Adipose tissue (tissue), 3 donors: ENCODE results near the gene LYSMD4. TPM values are rescaled to one million over a fixed set of nuclear protein-coding genes. Genes with fewer than 3 reads are reported as not detected.

ENCODE experiments used
- H3K27ac ChIP-seq: one replicate; pipeline ENCODE4 v1.5.1; 2013; ENCODE audit warnings: low read depth, low read length
- WGBS, 3 donors: extraction: QIAGEN DNeasy Blood & Tissue Kit; methylation state at CpG; one replicate each; pipeline ENCODE4 v1.1.7; 2013; 5-methylcytosine and 5-hydroxymethylcytosine counted together
- polyA plus RNA-seq, 3 donors: library from polyadenylated mRNA; stranded (reverse); fragments of 200-250 nt; gene quantifications; one replicate each; pipeline ENCODE4 v1.2.3, GENCODE V29; 2013
- donor health status: healthy with polysubstance abuse.
- donor health status: Bipolar disorder and iron deficiency.
- donor health status: healthy.

Gene LYSMD4
- polyA plus RNA-seq, 3 donors = 2.9 to 7.8 (median 3.8) TPM

- WGBS, 3 donors = 62 to 88% (median 71%) methylated on average over 5 of the region's 5 CpGs
- H3K27ac ChIP-seq = no peak overlapping the region
Observed at GRCh38 chr15:99711625-99712024, 21.6 kb downstream of the LYSMD4 start.

DNA sequence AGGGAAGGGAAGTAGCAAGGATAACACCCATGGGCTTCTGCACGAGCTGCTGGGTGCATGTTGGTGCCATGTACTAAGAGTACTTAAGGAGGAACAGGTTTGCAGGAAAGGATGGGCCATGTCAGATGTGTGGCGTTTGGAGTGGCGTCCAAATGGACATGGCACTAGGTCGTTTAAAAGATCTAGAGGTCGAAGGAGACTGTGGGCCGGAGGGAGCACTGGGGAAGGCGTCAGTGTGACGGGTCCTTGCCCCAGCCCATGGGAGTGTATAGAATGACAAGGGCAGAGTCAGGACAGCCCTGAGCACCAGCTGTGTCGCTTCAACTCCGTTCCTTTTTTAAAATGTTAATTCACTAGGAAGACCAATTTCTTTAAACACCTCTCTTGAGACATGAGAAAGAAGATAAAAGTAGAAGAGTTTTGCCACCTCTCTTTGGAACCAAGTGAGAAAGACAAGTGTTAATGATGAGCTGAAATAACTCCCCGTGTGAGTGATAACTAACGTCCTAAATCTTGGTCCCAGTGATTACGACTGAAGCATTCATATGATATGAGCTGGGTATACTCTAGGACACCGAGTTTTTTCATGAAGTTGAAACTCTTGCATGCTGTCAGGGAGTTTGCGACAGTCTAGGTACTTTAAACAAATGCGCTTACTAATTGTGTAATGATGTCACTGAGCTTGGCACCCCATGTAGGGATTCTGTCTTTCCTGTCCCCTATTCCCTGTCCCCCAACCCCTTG lies 23.8 kb downstream of the LYSMD4 start:
- no peak overlapping the region for H3K27ac ChIP-seq
- WGBS, 3 donors = 80 to 86% (median 81%) methylated on average over 16 of the region's 16 CpGs

DNA sequence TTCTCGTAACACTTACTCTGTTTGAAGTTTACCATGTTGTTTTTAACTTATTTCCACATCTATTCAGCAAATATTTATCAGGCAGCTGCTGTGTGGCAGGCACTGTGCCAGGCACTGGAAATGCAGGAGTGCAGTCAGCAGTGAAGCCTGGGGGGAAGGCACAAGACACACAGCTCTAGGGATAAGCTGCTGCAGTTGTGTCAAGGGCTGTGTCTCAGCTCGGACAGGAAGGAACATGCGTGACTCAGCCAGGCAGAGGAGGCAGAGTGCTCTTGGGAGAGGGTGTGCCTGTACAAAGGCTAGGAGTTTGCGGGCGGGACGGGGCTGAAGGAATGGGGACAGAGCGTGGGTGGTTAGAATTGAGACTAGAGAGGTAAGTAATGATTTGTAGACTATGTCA lies 24.7 kb downstream of the LYSMD4 start:
- H3K27ac ChIP-seq = no peak overlapping the region
- 39 to 42% (median 41%) methylated on average over 7 of the region's 7 CpGs for WGBS, 3 donors

DNA sequence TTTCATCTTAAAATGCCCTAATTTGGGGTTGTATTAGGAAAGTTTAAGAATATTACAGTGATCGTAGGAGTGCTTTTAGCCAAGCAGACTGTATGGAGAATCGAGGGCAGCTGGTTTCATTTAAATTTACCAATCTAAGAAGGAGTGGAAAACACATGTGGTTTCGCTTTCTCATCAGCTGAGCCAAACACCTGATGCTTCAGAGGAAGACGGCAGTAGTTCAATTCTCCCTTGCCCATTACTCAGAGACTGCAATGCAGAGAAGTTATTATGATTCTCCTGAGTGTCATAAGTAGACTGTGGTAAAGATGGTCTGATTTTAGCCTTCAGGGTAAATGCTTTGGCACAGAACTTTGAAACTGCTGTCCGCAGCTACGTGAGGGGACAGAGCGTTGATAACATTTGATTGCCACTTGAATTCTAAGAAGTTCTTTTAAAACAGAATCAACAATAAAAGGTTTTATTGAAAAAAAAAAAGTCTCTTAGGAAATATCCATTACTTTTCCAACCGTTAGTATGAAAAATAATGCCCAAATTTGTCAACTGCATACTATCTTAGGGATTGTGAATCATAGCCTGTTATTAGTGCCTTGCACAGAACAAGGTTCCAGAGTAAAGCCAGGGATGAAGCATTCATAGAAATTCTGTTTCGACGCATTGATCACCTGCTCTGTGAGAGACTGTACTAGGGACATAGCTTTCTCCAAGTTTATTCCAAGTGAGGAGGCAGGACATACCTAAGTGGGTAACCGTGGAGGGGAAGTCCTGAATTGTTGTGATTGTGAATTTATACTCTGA lies 25.6 kb downstream of the LYSMD4 start:
- 62 to 70% (median 65%) methylated on average over 11 of the region's 11 CpGs for WGBS, 3 donors

DNA sequence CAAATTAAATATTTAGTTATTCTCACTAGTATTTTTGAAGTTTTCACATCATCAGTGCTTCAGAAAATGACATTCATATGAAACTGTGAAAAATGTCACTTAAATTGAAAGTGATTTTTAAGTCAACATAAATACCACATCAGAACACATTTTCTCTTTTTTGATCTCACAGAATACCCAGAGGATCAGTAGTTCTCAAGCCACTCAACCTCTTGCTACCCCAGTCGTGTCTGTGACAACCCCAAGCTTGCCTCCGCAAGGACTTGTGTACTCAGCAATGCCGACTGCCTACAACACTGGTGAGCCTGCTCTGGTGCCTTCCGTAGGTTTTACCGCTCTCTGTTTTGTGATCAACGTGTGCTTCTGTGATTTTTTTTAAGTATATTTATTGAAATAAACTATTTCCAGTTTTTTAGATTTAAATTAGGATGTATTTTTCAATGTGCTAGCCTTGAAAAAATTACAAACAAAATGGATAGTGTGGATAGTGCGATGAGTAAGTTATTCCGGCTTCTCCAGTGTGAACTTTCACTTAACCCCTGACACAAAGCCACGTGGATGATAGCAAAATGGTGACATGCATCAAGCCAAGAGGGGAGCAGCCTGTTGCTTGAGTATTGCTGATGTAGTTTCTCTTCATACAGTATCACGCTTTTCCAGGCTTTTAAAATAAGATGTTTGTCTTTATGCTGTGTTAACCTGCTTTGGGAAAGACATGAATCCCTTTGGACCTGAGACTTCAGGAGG lies 26.5 kb downstream of the LYSMD4 start:
- H3K27ac ChIP-seq = no peak overlapping the region
- 83 to 86% (median 85%) methylated on average over 10 of the region's 10 CpGs for WGBS, 3 donors

More for the DNA sequence above, 25.6 kb downstream of the LYSMD4 start:
- no peak overlapping the region for H3K27ac ChIP-seq

DNA sequence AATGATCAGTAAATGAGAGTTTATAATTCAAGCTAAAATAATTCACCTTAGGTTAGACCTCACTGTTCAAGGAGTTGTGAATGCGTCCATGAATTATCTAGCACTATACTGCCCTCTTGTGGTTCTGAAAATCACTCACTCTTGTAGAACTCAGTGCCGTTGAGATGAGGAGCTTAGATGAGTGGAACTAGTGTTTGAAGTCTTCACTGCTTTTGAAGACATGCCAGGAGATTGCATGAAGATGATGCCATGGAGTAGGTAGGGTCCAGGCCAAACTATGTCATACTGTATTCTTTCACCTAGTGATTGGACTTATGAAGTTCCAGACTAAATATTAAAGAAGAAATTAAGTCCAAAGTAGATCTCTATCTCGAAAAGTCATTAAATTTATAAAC lies 28.8 kb downstream of the LYSMD4 start:
- WGBS, 3 donors = 31 to 34% (median 32%) methylated on average over 3 of the region's 3 CpGs
- no peak overlapping the region for H3K27ac ChIP-seq

DNA sequence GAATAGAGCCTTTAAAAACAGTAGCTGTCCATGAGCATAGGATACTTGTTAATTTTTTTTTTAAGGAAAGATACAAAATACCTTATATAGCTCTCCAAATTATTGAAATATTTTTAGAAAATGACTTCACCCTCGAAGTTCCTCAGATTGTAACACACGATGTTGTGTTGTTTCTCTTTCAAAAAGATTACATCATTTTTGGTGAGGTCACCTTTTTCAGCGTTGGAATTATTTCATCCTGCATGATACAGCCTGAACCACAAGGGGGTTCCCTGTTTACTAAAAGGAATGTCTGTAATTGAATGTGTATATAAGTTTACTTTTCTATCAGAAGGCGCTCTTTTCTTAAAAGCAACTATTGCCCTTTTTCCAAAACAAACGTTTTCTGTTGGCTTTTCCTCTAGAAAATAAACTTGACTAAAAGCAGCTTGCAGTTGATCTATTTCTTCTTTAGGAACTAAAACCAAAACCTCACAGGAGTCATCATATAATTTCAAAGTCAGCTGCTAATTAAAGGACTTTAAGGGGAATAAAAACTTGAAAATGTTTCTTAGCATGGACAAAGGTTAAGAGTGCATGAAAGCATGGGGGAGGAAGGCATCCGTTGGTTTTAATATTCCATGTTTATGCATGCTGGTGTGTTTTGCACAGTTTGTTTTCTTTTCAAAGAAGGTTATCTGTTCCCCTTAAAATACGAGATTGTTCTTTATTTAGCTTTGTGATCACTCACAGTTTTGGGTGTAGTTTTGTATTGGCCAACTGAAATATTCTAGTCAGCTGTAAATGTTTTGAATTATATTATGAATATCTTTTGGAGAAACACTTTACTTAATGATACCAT lies 29.4 kb downstream of the LYSMD4 start:
- WGBS, 3 donors = 11 to 19% (median 13%) methylated on average over 7 of the region's 7 CpGs
- no peak overlapping the region for H3K27ac ChIP-seq

DNA sequence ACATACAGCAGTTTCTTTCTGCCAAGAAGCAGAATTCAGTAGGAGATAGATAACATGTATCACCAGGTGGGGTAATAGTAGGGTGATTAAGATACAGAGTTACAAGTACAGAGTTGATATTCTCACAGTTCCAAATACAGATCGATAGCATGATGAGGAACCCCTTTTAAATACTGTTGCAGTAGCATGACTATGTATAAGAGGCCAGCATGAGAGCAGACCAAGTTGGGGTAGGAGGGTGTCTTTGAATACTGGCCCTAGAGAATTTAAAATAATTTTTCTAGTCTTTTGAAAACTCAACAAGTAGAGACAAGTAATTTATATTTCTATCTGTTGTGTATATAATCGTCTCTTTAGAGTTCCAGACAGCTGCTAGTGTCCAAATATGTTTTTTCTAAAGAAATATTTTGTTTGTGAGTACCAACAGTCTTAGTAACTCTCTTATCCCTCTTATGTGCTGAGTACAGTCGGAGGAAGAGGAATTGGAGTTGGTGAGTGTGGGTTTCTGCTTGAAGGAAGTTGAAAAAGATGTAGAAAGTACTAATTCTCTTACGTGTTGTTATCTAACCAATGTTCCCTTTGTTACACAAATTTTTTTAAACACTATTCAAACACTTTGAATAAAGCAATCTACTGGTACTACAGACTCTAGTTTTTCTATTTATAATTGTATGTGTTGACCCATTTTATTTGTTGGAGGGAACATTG lies 30.2 kb downstream of the LYSMD4 start:
- WGBS, 3 donors = 27 to 39% (median 35%) methylated on average over 4 of the region's 4 CpGs

GRCh38 chr15:99696096-99696495 lies 37.1 kb downstream of the LYSMD4 start:
- 73 to 83% (median 81%) methylated on average over 2 of the region's 2 CpGs for WGBS, 3 donors
- no peak overlapping the region for H3K27ac ChIP-seq

More for the DNA sequence above, 30.2 kb downstream of the LYSMD4 start:
- no peak overlapping the region for H3K27ac ChIP-seq

DNA sequence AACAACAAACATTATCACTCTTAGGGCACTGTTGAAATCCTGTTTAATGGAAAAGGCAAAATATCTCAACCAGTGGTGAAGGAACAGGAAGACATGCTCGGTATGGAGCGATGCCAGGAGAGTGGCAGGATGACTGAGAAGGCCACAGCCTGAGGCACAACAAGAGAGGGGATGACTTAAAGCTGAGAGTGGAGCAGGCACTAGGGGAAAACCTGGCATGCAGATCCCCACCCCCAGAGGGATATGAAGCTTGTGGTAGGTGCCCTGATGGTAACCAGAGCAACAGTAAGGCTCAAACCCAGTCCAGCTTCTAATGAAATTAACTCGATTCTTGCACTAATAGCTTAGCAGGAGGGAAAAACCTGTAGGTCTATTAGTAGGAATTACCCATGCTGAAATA lies 40.4 kb downstream of the LYSMD4 start:
- H3K27ac ChIP-seq = no peak overlapping the region
- 88 to 92% (median 91%) methylated on average over 3 of the region's 3 CpGs for WGBS, 3 donors

GRCh38 chr15:99686290-99686689 lies 46.9 kb downstream of the LYSMD4 start:
- 94 to 100% (median 98%) methylated on average over 1 of the region's 1 CpG for WGBS, 3 donors

GRCh38 chr15:99683000-99683670 lies 50.1 kb downstream of the LYSMD4 start:
- WGBS, 3 donors = 67 to 89% (median 68%) methylated on average over 9 of the region's 9 CpGs
- H3K27ac ChIP-seq = no peak overlapping the region

More at GRCh38 chr15:99686290-99686689, 46.9 kb downstream of the LYSMD4 start:
- H3K27ac ChIP-seq = no peak overlapping the region

GRCh38 chr15:99682455-99682854 lies 50.8 kb downstream of the LYSMD4 start:
- no peak overlapping the region for H3K27ac ChIP-seq
- 0 to 70% (median 46%) methylated on average over 1 of the region's 1 CpG for WGBS, 3 donors

DNA sequence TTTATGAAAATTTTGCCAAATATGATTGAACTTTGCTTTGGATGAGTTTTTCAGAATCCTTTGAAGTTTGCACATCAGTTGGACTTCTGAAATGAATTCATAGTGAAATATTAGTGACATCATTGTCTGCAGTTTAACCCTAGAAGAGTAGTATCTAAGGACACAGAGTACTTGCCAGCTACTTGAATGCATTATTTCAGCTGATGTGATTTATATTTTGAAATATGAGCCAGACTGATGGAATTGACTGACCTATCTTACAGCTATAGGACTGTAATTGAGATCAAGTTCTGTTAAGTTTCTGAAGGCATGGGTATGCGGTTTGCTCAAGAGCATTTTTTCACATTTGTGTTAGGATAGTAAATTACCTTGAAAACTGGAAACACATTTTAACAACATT lies 51.2 kb downstream of the LYSMD4 start:
- WGBS, 3 donors = 76 to 88% (median 85%) methylated on average over 1 of the region's 1 CpG
- no peak overlapping the region for H3K27ac ChIP-seq

DNA sequence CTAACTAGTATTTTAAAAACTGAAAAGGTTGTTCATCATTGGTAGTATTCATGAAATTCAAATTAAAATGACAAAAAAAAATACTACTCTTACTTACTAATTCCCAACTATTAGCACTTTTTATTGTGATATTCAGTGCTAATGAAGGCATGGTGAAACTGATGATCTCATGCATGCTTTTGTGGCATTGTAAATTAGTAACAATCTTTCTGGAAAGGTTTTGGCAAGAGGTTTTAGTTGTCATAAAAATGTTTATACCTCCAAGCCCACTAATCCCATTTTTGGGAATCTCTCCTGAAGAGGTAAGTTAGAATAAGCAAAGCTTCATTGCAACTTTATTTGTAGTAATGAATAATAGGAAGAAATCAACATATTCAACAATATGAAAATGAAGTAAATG lies 53.0 kb downstream of the LYSMD4 start:
- no peak overlapping the region for H3K27ac ChIP-seq

GRCh38 chr15:99677540-99678134 lies 55.6 kb downstream of the LYSMD4 start:
- no peak overlapping the region for H3K27ac ChIP-seq
- WGBS, 3 donors = 85 to 92% (median 87%) methylated on average over 4 of the region's 4 CpGs
